HL-60 (cell line): ENCODE results near the gene TMEM253.
A peak's percentile ranks its signal among the peaks of the same experiment; 100 is the strongest.

Experiments
- DNase-seq, 2 experiments: peaks; one replicate each; pipeline ENCODE4 v3.0.0-alpha.2; 2010 to 2020; ENCODE audit warnings: low read depth in 1 of 2, low spot score in 1 of 2
- H3K27ac ChIP-seq: fragments of 250-450 bp; sonication (Bioruptor Pico); replicated peaks from 2 replicates; pipeline ENCODE4 v1.5.1; 2020; ENCODE audit warnings: mild to moderate bottlenecking, moderate library complexity
- H3K27me3 ChIP-seq: fragments of 250-450 bp; sonication (Bioruptor Pico); 2 replicates; pipeline ENCODE4 v1.5.1; 2021; ENCODE audit warnings: mild to moderate bottlenecking, moderate library complexity; ENCODE audit not compliant: insufficient read depth, poor library complexity, severe bottlenecking
- H3K4me3 ChIP-seq: replicated peaks from 2 replicates; pipeline ENCODE4 v1.5.1; 2011; ENCODE audit warnings: mild to moderate bottlenecking, control low read depth, low read length; ENCODE audit not compliant: insufficient read depth
- GABPA ChIP-seq: IDR thresholded peaks from 2 replicates; pipeline ENCODE4 v1.6.1; 2012; ENCODE audit warnings: low read depth
- POLR2AphosphoS5 ChIP-seq: IDR thresholded peaks from 2 replicates; pipeline ENCODE4 v1.6.1; 2012; ENCODE audit warnings: low read depth
- SPI1 ChIP-seq: IDR thresholded peaks from 2 replicates; pipeline ENCODE4 v1.6.1; 2012; ENCODE audit warnings: low read depth, mild to moderate bottlenecking, borderline replicate concordance
- TF ChIP-seq, protein P1 (sequence below): IDR thresholded peaks from one replicate; pipeline ENCODE4 v1.5.1; 2011; ENCODE audit warnings: low read length, control low read depth, inconsistent platforms; ENCODE audit not compliant: insufficient read depth
- TF ChIP-seq, protein P2 (sequence below): IDR thresholded peaks from 2 replicates; pipeline ENCODE4 v1.6.1; 2012; ENCODE audit warnings: low read depth; ENCODE audit not compliant: insufficient replicate concordance

Gene TMEM253

DNA sequence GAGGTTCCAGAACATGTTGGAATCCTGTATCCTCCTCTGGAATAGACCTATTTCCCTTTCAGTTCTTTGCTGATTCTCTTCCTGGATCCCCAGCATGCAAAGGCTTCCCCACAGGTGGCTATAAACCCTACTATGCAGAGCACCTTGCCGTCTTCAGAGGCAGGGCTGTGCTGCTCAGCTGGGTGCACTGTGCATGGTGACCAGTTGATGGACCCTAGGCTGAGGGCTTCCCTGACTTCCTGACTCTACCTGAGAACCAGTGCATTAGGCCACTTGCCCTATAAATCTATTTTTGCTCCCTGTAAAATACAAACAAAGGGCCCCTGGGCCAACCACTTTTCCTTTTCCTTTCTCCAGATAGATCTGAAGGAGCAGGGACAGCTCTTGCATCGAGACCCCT lies 16.5 kb upstream of the TMEM253 start:
- no peaks in the 10 kb centered on the region for H3K27me3 ChIP-seq
- no peak for DNase-seq
- TF ChIP-seq, protein P1, sequence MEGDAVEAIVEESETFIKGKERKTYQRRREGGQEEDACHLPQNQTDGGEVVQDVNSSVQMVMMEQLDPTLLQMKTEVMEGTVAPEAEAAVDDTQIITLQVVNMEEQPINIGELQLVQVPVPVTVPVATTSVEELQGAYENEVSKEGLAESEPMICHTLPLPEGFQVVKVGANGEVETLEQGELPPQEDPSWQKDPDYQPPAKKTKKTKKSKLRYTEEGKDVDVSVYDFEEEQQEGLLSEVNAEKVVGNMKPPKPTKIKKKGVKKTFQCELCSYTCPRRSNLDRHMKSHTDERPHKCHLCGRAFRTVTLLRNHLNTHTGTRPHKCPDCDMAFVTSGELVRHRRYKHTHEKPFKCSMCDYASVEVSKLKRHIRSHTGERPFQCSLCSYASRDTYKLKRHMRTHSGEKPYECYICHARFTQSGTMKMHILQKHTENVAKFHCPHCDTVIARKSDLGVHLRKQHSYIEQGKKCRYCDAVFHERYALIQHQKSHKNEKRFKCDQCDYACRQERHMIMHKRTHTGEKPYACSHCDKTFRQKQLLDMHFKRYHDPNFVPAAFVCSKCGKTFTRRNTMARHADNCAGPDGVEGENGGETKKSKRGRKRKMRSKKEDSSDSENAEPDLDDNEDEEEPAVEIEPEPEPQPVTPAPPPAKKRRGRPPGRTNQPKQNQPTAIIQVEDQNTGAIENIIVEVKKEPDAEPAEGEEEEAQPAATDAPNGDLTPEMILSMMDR = no peak
- no peak for TF ChIP-seq GABPA
- TF ChIP-seq, protein P2, sequence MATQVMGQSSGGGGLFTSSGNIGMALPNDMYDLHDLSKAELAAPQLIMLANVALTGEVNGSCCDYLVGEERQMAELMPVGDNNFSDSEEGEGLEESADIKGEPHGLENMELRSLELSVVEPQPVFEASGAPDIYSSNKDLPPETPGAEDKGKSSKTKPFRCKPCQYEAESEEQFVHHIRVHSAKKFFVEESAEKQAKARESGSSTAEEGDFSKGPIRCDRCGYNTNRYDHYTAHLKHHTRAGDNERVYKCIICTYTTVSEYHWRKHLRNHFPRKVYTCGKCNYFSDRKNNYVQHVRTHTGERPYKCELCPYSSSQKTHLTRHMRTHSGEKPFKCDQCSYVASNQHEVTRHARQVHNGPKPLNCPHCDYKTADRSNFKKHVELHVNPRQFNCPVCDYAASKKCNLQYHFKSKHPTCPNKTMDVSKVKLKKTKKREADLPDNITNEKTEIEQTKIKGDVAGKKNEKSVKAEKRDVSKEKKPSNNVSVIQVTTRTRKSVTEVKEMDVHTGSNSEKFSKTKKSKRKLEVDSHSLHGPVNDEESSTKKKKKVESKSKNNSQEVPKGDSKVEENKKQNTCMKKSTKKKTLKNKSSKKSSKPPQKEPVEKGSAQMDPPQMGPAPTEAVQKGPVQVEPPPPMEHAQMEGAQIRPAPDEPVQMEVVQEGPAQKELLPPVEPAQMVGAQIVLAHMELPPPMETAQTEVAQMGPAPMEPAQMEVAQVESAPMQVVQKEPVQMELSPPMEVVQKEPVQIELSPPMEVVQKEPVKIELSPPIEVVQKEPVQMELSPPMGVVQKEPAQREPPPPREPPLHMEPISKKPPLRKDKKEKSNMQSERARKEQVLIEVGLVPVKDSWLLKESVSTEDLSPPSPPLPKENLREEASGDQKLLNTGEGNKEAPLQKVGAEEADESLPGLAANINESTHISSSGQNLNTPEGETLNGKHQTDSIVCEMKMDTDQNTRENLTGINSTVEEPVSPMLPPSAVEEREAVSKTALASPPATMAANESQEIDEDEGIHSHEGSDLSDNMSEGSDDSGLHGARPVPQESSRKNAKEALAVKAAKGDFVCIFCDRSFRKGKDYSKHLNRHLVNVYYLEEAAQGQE = no peak
- no peak for TF ChIP-seq POLR2AphosphoS5
- TF ChIP-seq SPI1 = no peak
- peak overlapping the region; percentile 73 for H3K27ac ChIP-seq
- no peak overlapping the region for H3K4me3 ChIP-seq

DNA sequence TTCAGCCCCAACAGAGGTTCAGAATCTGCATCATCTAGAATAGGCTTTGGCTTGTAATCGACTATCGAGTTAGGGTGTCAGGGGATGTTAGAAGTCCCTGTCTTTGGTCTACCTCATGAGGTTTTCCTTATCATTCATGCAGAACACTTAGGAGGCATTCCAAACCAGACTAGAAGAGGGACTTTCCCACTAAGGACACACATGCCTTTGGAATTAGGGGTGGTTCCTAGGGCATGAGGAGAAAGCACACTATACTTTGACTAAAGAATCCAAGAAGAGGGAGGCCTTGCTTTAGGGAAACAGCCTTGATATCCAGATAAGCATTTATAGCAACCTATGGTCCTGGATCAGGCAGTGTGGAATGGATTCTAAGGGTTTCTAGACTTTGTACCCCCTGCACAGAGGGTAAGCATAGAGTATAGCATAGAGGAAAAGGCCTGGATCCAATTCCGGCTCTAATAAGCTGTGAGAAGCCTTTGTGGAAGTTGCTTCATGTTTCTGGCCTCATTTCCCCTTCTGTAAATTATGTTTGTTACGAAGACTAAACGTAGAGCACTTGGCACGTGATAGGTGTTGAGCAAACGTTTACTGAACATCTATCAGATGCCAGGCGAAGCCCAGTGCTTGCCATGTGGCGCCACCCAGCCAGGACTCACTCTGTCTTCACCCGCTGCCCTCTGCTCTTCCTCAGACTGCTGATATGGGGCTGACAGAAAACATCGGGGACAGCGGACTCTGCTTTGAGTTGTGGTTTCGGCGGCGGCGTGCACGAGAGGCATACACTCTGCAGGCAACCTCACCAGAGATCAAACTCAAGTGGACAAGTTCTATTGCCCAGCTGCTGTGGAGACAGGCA lies 15.6 kb upstream of the TMEM253 start:
- Histone ChIP-seq H3K27me3 (no peaks in the 10 kb centered on the region), H3K27ac (peak overlapping the region; percentile 73), H3K4me3 (no peak overlapping the region)
- DNase-seq = peak; percentile 61 to 94
- TF ChIP-seq GABPA (peak; percentile 66), SPI1 (peak; percentile 73; the same call in 1 of the 2 replicates), POLR2AphosphoS5 (0 out of 2 replicates have a peak, but pooled peaks have one; percentile 51)
- TF ChIP-seq, protein P1 = no peak
- TF ChIP-seq, protein P2 = no peak

DNA sequence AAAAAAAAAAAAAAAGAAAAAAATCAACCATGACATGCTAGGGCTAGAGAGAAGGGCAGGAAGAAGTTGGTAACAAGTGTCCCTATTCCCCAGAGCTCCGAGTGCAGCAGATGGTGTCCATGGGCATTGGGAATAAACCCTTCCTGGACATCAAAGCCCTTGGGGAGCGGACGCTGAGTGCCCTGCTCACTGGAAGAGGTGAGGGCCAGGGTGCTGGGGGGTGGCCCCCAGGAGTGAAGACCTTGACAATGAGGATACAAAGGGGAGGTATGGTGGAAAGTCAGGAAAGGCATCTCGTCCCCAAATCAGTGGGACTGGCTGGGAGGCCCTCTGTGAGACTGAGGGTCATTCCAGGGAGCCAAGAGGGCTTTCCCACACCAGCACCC lies 14.0 kb upstream of the TMEM253 start:
- Histone ChIP-seq H3K27me3 (no peaks in the 10 kb centered on the region), H3K4me3 (no peak overlapping the region), H3K27ac (peak overlapping the region; percentile 73)
- TF ChIP-seq, protein P2 = no peak
- TF ChIP-seq GABPA = no peak
- no peak for TF ChIP-seq POLR2AphosphoS5
- TF ChIP-seq, protein P1 = no peak
- TF ChIP-seq SPI1 = no peak
- DNase-seq = no peak
